Measurements from ENCODE around the gene OR9A2.

Gene OR9A2

GRCh38 chr7:143013473-143013872 lies 13.5 kb downstream of the OR9A2 start:
- no peak for TF ChIP-seq JUND (IDR thresholded peaks at IDR 0.05; ENCODE audit: low read depth)
- no peak for DNase-seq (ENCODE audit: low read depth in 1 of 2, low spot score in 1 of 2)
- in situ Hi-C loops (cut with HindIII; ENCODE audit: low pct_unique_long_range_greater_than_20kb, low sequenced_read_pairs): no loop called here

- no peak for TF ChIP-seq JUND (IDR thresholded peaks at IDR 0.05; ENCODE audit: low read depth)
- DNase-seq (ENCODE audit: low read depth in 1 of 2, low spot score in 1 of 2): no peak
- in situ Hi-C loops (cut with HindIII; ENCODE audit: low pct_unique_long_range_greater_than_20kb, low sequenced_read_pairs): no loop called here
Measured at GRCh38 chr7:143012409-143012808, 14.5 kb downstream of the OR9A2 start.

- no peak for DNase-seq (ENCODE audit: low read depth in 1 of 2, low spot score in 1 of 2)
- in situ Hi-C loops (cut with HindIII; ENCODE audit: low pct_unique_long_range_greater_than_20kb, low sequenced_read_pairs): no loop called here
- no peak for TF ChIP-seq JUND (IDR thresholded peaks at IDR 0.05; ENCODE audit: low read depth)
Measured at GRCh38 chr7:143012001-143012400, 14.9 kb downstream of the OR9A2 start.

GRCh38 chr7:143008007-143008901 lies 18.7 kb downstream of the OR9A2 start:
- TF ChIP-seq JUND (IDR thresholded peaks at IDR 0.05; ENCODE audit: low read depth): no peak
- in situ Hi-C loops (cut with HindIII; ENCODE audit: low pct_unique_long_range_greater_than_20kb, low sequenced_read_pairs): no loop called here
- DNase-seq (ENCODE audit: low read depth in 1 of 2, low spot score in 1 of 2): peak; percentile 13 to 79

- DNase-seq (ENCODE audit: low read depth in 1 of 2, low spot score in 1 of 2): no peak
- in situ Hi-C loops (cut with HindIII; ENCODE audit: low pct_unique_long_range_greater_than_20kb, low sequenced_read_pairs): no loop called here
- no peak for TF ChIP-seq JUND (IDR thresholded peaks at IDR 0.05; ENCODE audit: low read depth)
Measured at GRCh38 chr7:143005632-143006260, 21.2 kb downstream of the OR9A2 start.

- TF ChIP-seq JUND (IDR thresholded peaks at IDR 0.05; ENCODE audit: low read depth): no peak
- DNase-seq (ENCODE audit: low read depth in 1 of 2, low spot score in 1 of 2): peak; percentile 16 to 64
- in situ Hi-C loops (cut with HindIII; ENCODE audit: low pct_unique_long_range_greater_than_20kb, low sequenced_read_pairs): no loop called here
Measured at GRCh38 chr7:143003393-143004051, 23.4 kb downstream of the OR9A2 start.

GRCh38 chr7:143002898-143003297 lies 24.0 kb downstream of the OR9A2 start:
- peak in 1 of 2 experiments; percentile 86 for DNase-seq (ENCODE audit: low read depth in 1 of 2, low spot score in 1 of 2)
- TF ChIP-seq JUND (IDR thresholded peaks at IDR 0.05; ENCODE audit: low read depth): no peak
- in situ Hi-C loops (cut with HindIII; ENCODE audit: low pct_unique_long_range_greater_than_20kb, low sequenced_read_pairs): no loop called here

GRCh38 chr7:143002106-143002505 lies 24.8 kb downstream of the OR9A2 start:
- DNase-seq (ENCODE audit: low read depth in 1 of 2, low spot score in 1 of 2): peak in 1 of 2 experiments; percentile 47
- no peak for TF ChIP-seq JUND (IDR thresholded peaks at IDR 0.05; ENCODE audit: low read depth)
- in situ Hi-C loops (cut with HindIII; ENCODE audit: low pct_unique_long_range_greater_than_20kb, low sequenced_read_pairs): no loop called here

GRCh38 chr7:143000648-143001047 lies 26.3 kb downstream of the OR9A2 start:
- in situ Hi-C loops (cut with HindIII; ENCODE audit: low pct_unique_long_range_greater_than_20kb, low sequenced_read_pairs): no loop called here
- no peak for DNase-seq (ENCODE audit: low read depth in 1 of 2, low spot score in 1 of 2)
- no peak for TF ChIP-seq JUND (IDR thresholded peaks at IDR 0.05; ENCODE audit: low read depth)

- TF ChIP-seq JUND (IDR thresholded peaks at IDR 0.05; ENCODE audit: low read depth): no peak
Measured at GRCh38 chr7:142999793-143000192, 27.1 kb downstream of the OR9A2 start.

GRCh38 chr7:142998966-142999365 lies 28.0 kb downstream of the OR9A2 start:
- no peak for TF ChIP-seq JUND (IDR thresholded peaks at IDR 0.05; ENCODE audit: low read depth)
- in situ Hi-C loops (cut with HindIII; ENCODE audit: low pct_unique_long_range_greater_than_20kb, low sequenced_read_pairs): no loop called here
- no peak for DNase-seq (ENCODE audit: low read depth in 1 of 2, low spot score in 1 of 2)

More at GRCh38 chr7:142999793-143000192, 27.1 kb downstream of the OR9A2 start:
- DNase-seq (ENCODE audit: low read depth in 1 of 2, low spot score in 1 of 2): no peak
- in situ Hi-C loops (cut with HindIII; ENCODE audit: low pct_unique_long_range_greater_than_20kb, low sequenced_read_pairs): no loop called here

GRCh38 chr7:142997456-142997989 lies 29.4 kb downstream of the OR9A2 start:
- DNase-seq (ENCODE audit: low read depth in 1 of 2, low spot score in 1 of 2): no peak
- TF ChIP-seq JUND (IDR thresholded peaks at IDR 0.05; ENCODE audit: low read depth): no peak
- in situ Hi-C loops (cut with HindIII; ENCODE audit: low pct_unique_long_range_greater_than_20kb, low sequenced_read_pairs): no loop called here
